Lower leg skin (tissue), 4 donors: ENCODE data around the gene OGFOD2. TPM values are rescaled to one million over a fixed set of nuclear protein-coding genes. Genes with fewer than 3 reads are reported as not detected.

ENCODE experiments used
- DNase-seq, 2 donors: peaks; one replicate each; pipeline ENCODE4 v3.0.0-alpha.2; 2019; ENCODE audit warnings: low spot score in 2 of 2
- H3K4me3 ChIP-seq: fragments of 200-600 bp; sonication (generic); 2 replicates; pipeline ENCODE4 v1.5.1; 2017; ENCODE audit warnings: mild to moderate bottlenecking, low read depth; ENCODE audit not compliant: poor library complexity, severe bottlenecking
- CTCF ChIP-seq, 3 donors: fragments of 450-650 bp; IDR thresholded peaks; one replicate each; pipeline ENCODE4 v1.5.1; 2016; ENCODE audit warnings: antibody characterized with exemption in 3 of 3, mild to moderate bottlenecking in 3 of 3, moderate library complexity in 2 of 3
- POLR2A ChIP-seq, 2 donors: fragments of 450-650 bp; IDR thresholded peaks; one replicate each; pipeline ENCODE4 v1.6.1; 2016 to 2017; ENCODE audit warnings: antibody characterized with exemption in 2 of 2, mild to moderate bottlenecking in 1 of 2, moderate library complexity in 1 of 2
- WGBS, 2 donors: methylation state at CpG; one replicate each; pipeline ENCODE4 v1.1.5; 2018; 5-methylcytosine and 5-hydroxymethylcytosine counted together
- intact Hi-C: fragments of 100-400 bp; cut with DNase I; formaldehyde crosslinking; loops from one replicate; pipeline ENCODE4 v1.15.0; 2023; ENCODE audit warnings: low total_unique reads
- total RNA-seq, 4 donors: library from RNA; depleted of rRNA; stranded (reverse); fragments of >200 nt; gene quantifications; one replicate each; pipeline ENCODE4 v1.1.0, GENCODE V29; 2016

The OGFOD2 gene
- total RNA-seq, 4 donors from 2014 or later, result 6.6 to 14.1 (median 13.0) TPM

DNA sequence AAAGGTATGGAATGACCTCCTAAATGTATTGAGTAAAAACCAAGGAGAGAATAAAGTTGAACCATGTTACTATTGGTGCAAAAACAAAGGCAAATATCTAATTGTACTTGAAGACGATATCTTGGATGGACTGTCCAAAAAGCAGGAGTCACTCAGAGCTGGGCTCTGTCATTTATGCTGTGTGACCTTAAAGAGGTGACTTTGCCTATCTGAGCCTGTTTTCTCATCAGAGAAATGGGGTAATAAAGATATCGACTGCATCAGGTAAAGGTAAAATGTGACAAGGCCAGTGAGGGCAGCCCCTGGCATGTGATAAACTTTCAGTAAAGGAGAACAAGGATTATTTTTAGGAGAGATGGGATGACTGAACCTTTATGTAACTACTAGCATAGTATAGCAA, 6.9 kb upstream of the OGFOD2 start:
- WGBS, 2 donors, result 78 to 80% methylated on average over 2 of the region's 2 CpGs
- intact Hi-C loops, result no loop called here
- no peak for TF ChIP-seq POLR2A (IDR thresholded peaks at IDR 0.05)
- no peak for TF ChIP-seq CTCF (IDR thresholded peaks at IDR 0.05)
- no peak for DNase-seq
- H3K4me3 ChIP-seq, result no peak overlapping the region

DNA sequence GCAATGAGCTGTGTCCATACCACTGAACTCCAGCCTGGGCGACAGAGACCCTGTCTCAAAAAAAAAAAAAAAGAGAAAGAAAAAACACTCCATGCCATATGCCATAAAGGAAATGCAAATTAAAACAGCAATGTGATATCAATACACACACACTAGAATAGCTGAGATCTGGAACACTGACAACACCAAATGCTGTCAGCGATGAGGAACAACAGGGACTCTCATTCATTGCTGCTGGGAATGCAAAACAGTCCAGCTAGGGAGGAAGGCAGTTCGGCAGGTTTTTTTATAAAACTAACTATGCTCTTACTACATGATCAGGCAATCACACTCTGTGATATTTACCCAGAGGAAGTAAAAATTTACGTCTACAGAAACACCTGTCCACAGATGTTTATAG, 5.4 kb upstream of the OGFOD2 start:
- intact Hi-C loops, result no loop called here
- DNase-seq, result no peak
- TF ChIP-seq CTCF (IDR thresholded peaks at IDR 0.05) (no peak), POLR2A (IDR thresholded peaks at IDR 0.05) (no peak)
- WGBS, 2 donors, result 22 to 35% methylated on average over 4 of the region's 4 CpGs
- H3K4me3 ChIP-seq, result no peak overlapping the region

DNA sequence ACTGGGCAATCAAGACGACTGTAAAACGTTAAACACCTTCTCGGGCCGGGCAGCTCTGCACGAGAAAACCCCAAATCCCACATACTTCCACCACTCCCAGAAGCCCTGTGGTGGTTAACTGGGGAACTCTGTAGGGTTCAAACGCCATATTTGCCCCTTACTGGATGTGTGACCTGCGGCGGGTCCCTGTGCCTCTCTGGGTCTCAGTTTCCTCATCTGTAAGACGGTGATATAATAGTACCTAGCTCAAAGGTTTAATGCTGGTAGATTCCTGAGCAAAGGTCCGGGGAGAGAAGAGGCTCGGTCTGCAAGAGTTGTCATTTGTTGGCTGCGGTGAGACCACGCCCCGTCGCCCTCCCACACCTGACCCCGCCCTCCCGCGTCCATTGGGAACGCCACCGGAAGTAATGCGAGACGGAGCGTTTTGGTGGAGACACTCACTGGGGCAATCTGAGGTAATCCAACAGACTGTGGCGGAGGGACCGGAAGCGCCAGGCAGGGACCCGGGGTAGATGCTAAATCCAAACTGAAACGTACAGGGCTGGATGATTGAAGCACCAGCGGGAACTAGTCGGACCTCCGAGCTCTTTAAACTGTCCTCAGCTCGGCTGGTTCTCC, 661 bp upstream of the OGFOD2 start:
- intact Hi-C loops, result no loop called here
- TF ChIP-seq POLR2A (IDR thresholded peaks at IDR 0.05) (no peak), CTCF (IDR thresholded peaks at IDR 0.05) (no peak)
- DNase-seq, result peak; percentile 98 to 100
- 1% methylated on average over 29 to 32 of the region's 32 CpGs for WGBS, 2 donors
- peak overlapping the region; percentile 96 for H3K4me3 ChIP-seq

- intact Hi-C loops, result no loop called here
- TF ChIP-seq POLR2A (IDR thresholded peaks at IDR 0.05) (no peak), CTCF (IDR thresholded peaks at IDR 0.05) (no peak)
- DNase-seq, result no peak
- peak overlapping the region; percentile 96 for H3K4me3 ChIP-seq
- 3 to 9% methylated on average over 8 of the region's 8 CpGs for WGBS, 2 donors
These were observed 975 bp downstream of the OGFOD2 start for GRCh38 chr12:122975790-122976647.

DNA sequence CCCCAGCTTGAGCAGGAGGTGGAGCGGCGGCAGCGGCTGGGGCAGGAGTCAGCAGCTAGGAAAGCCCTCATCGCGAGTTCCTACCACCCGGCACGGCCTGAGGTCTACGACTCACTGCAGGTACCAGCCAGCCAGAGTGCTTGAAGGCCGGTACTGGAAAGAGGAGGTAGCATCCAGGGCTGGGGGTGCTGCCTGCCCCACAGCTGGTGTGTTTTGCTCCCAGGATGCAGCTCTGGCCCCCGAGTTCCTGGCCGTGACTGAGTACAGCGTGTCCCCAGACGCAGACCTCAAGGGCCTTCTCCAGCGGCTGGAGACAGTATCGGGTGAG, 1.6 kb downstream of the OGFOD2 start:
- TF ChIP-seq CTCF (IDR thresholded peaks at IDR 0.05), result no peak
- no peak for TF ChIP-seq POLR2A (IDR thresholded peaks at IDR 0.05)
- no peak overlapping the region for H3K4me3 ChIP-seq
- DNase-seq, result no peak
- 57 to 62% methylated on average over 14 to 15 of the region's 15 CpGs for WGBS, 2 donors
- intact Hi-C loops, result no loop called here
